ENCODE data around the gene XXYLT1.

The XXYLT1 gene

DNA sequence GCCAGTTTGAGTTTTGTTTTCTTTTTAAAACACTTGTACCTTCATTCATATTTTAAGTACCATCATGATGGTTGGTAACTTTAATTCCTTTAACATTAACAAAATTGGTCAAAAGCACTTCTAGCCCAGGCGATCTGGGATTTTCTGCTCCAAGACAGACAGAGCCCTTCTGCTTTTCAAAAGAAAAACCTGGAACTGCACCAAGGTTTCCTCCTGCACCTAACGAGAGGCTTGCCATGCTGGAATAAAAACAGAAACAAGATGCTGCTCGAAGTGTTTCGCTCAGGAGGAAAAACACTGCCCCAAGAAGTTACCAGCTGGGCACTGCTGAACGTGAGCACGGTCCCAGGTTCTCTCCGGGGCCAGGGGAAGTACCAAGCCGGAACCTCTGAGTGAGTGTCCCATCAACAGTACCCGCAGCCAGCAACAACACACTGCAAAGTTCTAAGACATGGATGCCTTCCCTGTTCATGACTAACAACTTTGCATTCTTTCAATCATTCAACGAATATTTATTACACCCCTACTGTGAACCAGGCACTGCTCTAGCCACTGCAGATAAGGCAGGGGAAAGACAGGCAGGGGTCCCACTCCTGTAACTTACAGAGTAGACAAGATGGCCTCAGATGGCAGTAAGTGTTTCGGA lies 98.8 kb downstream of the XXYLT1 start:
- Histone ChIP-seq H3K4me1 (ENCODE audit: control extremely low read depth in 1 of 4, control insufficient read depth in 4 of 4, insufficient read depth in 4 of 4, low read length in 3 of 4) (peaks cover 8 to 69% (median 51%) of the 10 kb centered on the region in 4 experiments), H3K4me3 (ENCODE audit: control insufficient read depth in 1 of 7, extremely low read depth in 1 of 7, insufficient read depth in 4 of 7, low read depth in 2 of 7, low read length in 6 of 7) (peak overlapping the region in 3 of 7 experiments; percentile 16 to 54 (median 27)), H3K36me3 (ENCODE audit: control insufficient read depth in 4 of 4, insufficient read depth in 4 of 4, low read length in 3 of 4) (peaks cover 0 to 11% (median 0%) of the 10 kb centered on the region in 4 experiments), H3K27ac (ENCODE audit: insufficient read depth in 1 of 2, low read depth in 1 of 2, low read length in 2 of 2, poor library complexity in 1 of 2, severe bottlenecking in 2 of 2) (peak overlapping the region; percentile 17 to 39), H3K27me3 (replicated peaks in 2 of 5; ENCODE audit: control insufficient read depth in 4 of 5, insufficient read depth in 5 of 5, low read length in 4 of 5) (no peaks in the 10 kb centered on the region), H3K9me3 (ENCODE audit: control extremely low read depth in 1 of 5, control insufficient read depth in 4 of 5, insufficient read depth in 2 of 5, low read depth in 1 of 5, low read length in 4 of 5) (no peaks in the 10 kb centered on the region)
- DNase-seq = peak in 1 of 3 donors; percentile 70
- 14% methylated on average over 10 of the region's 11 CpGs for WGBS (ENCODE audit: insufficient coverage)
- ChIA-PET CTCF (interaction anchor here (1.0 to 2.1 kb wide), 6 partner anchors 8 to 80 kb away, joined by 3 to 8 read pairs (median 4); no protein-coding TSS in a partner anchor), POLR2A (interaction anchor here (1.0 to 1.8 kb wide), 2 partner anchors 10 to 22 kb away, joined by 4 to 5 read pairs; no protein-coding TSS in a partner anchor)

- ChIA-PET POLR2A (interaction anchor here (1.0 to 1.8 kb wide), 2 partner anchors 9 to 21 kb away, joined by 4 to 5 read pairs; no protein-coding TSS in a partner anchor), CTCF (interaction anchor here (0.7 kb wide), 1 partner anchor 26 kb away, joined by 3 read pairs; no protein-coding TSS in a partner anchor)
- Histone ChIP-seq H3K4me3 (ENCODE audit: control insufficient read depth in 1 of 7, extremely low read depth in 1 of 7, insufficient read depth in 4 of 7, low read depth in 2 of 7, low read length in 6 of 7) (peak overlapping the region in 1 of 7 experiments; percentile 54), H3K27me3 (replicated peaks in 2 of 5; ENCODE audit: control insufficient read depth in 4 of 5, insufficient read depth in 5 of 5, low read length in 4 of 5) (no peaks in the 10 kb centered on the region), H3K4me1 (ENCODE audit: control extremely low read depth in 1 of 4, control insufficient read depth in 4 of 4, insufficient read depth in 4 of 4, low read length in 3 of 4) (peaks cover 8 to 68% (median 48%) of the 10 kb centered on the region in 4 experiments), H3K9me3 (ENCODE audit: control extremely low read depth in 1 of 5, control insufficient read depth in 4 of 5, insufficient read depth in 2 of 5, low read depth in 1 of 5, low read length in 4 of 5) (no peaks in the 10 kb centered on the region), H3K36me3 (ENCODE audit: control insufficient read depth in 4 of 4, insufficient read depth in 4 of 4, low read length in 3 of 4) (peaks cover 0 to 11% (median 0%) of the 10 kb centered on the region in 4 experiments), H3K27ac (ENCODE audit: insufficient read depth in 1 of 2, low read depth in 1 of 2, low read length in 2 of 2, poor library complexity in 1 of 2, severe bottlenecking in 2 of 2) (peak overlapping the region in 1 of 2 experiments; percentile 39)
- 97% methylated on average over 9 of the region's 15 CpGs for WGBS (ENCODE audit: insufficient coverage)
- no peak for DNase-seq
Measured at GRCh38 chr3:195171093-195171873, 99.7 kb downstream of the XXYLT1 start.

GRCh38 chr3:195170496-195170895 lies 100.5 kb downstream of the XXYLT1 start:
- no peak for DNase-seq
- CTCF ChIA-PET = interaction anchor here (0.7 to 0.9 kb wide), 2 partner anchors 12 to 25 kb away, joined by 3 to 4 read pairs; no protein-coding TSS in a partner anchor
- Histone ChIP-seq H3K9me3 (ENCODE audit: control extremely low read depth in 1 of 5, control insufficient read depth in 4 of 5, insufficient read depth in 2 of 5, low read depth in 1 of 5, low read length in 4 of 5) (no peaks in the 10 kb centered on the region), H3K27ac (ENCODE audit: insufficient read depth in 1 of 2, low read depth in 1 of 2, low read length in 2 of 2, poor library complexity in 1 of 2, severe bottlenecking in 2 of 2) (no peak overlapping the region), H3K4me1 (ENCODE audit: control extremely low read depth in 1 of 4, control insufficient read depth in 4 of 4, insufficient read depth in 4 of 4, low read length in 3 of 4) (peaks cover 11 to 69% (median 51%) of the 10 kb centered on the region in 4 experiments), H3K36me3 (ENCODE audit: control insufficient read depth in 4 of 4, insufficient read depth in 4 of 4, low read length in 3 of 4) (peaks cover 0 to 8% (median 0%) of the 10 kb centered on the region in 4 experiments), H3K27me3 (replicated peaks in 2 of 5; ENCODE audit: control insufficient read depth in 4 of 5, insufficient read depth in 5 of 5, low read length in 4 of 5) (no peaks in the 10 kb centered on the region), H3K4me3 (ENCODE audit: control insufficient read depth in 1 of 7, extremely low read depth in 1 of 7, insufficient read depth in 4 of 7, low read depth in 2 of 7, low read length in 6 of 7) (no peak overlapping the region)
- POLR2A ChIA-PET = no interaction called here
- WGBS (ENCODE audit: insufficient coverage) = 98% methylated on average over 5 of the region's 5 CpGs

DNA sequence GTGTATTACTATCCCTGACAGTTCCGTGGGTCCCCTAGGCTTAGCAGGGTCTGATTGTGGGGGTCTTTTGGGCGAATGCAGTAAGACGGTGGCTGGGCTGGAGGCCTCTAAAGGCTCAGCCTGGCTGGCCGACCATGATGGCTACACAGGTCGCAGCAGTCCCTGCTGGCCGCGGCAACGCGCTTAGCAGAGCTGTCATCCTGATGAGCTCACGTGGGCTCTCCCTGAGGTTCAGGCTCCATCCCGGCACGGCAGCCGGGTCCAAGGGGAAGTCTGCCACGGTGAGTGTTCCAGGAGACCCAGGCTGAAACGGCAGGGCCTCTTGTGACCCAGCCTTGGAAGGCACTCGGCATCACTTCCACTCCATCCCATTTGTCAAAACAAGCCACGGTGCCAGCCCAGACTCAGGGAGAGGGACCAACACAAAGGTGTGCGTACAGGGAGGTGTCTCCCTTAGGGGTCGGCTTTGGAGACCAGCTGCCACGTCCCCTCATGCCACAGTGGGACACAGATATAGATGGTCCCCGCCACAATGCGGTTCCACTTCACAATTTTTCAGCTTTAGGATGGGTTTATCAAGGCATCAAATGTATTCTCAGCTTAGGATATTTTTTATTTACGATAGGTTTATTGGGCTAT lies 101.8 kb downstream of the XXYLT1 start:
- Histone ChIP-seq H3K4me1 (ENCODE audit: control extremely low read depth in 1 of 4, control insufficient read depth in 4 of 4, insufficient read depth in 4 of 4, low read length in 3 of 4) (peaks cover 20 to 71% (median 54%) of the 10 kb centered on the region in 4 experiments), H3K4me3 (ENCODE audit: control insufficient read depth in 1 of 7, extremely low read depth in 1 of 7, insufficient read depth in 4 of 7, low read depth in 2 of 7, low read length in 6 of 7) (no peak overlapping the region), H3K27me3 (replicated peaks in 2 of 5; ENCODE audit: control insufficient read depth in 4 of 5, insufficient read depth in 5 of 5, low read length in 4 of 5) (no peaks in the 10 kb centered on the region), H3K9me3 (ENCODE audit: control extremely low read depth in 1 of 5, control insufficient read depth in 4 of 5, insufficient read depth in 2 of 5, low read depth in 1 of 5, low read length in 4 of 5) (no peaks in the 10 kb centered on the region), H3K36me3 (ENCODE audit: control insufficient read depth in 4 of 4, insufficient read depth in 4 of 4, low read length in 3 of 4) (no peaks in the 10 kb centered on the region), H3K27ac (ENCODE audit: insufficient read depth in 1 of 2, low read depth in 1 of 2, low read length in 2 of 2, poor library complexity in 1 of 2, severe bottlenecking in 2 of 2) (peak overlapping the region in 1 of 2 experiments; percentile 11)
- WGBS (ENCODE audit: insufficient coverage) = 96% methylated on average over 21 of the region's 23 CpGs
- CTCF ChIA-PET = interaction anchor here (0.9 to 1.7 kb wide), 4 partner anchors 10 to 85 kb away, joined by 3 to 4 read pairs (median 4); no protein-coding TSS in a partner anchor
- POLR2A ChIA-PET = no interaction called here
- DNase-seq = no peak

GRCh38 chr3:195168009-195168762 lies 102.8 kb downstream of the XXYLT1 start:
- ChIA-PET CTCF (interaction anchor here (0.8 to 2.4 kb wide), 7 partner anchors 9 to 86 kb away, joined by 3 to 8 read pairs (median 4); no protein-coding TSS in a partner anchor), POLR2A (no interaction called here)
- Histone ChIP-seq H3K9me3 (ENCODE audit: control extremely low read depth in 1 of 5, control insufficient read depth in 4 of 5, insufficient read depth in 2 of 5, low read depth in 1 of 5, low read length in 4 of 5) (no peaks in the 10 kb centered on the region), H3K27ac (ENCODE audit: insufficient read depth in 1 of 2, low read depth in 1 of 2, low read length in 2 of 2, poor library complexity in 1 of 2, severe bottlenecking in 2 of 2) (no peak overlapping the region), H3K36me3 (ENCODE audit: control insufficient read depth in 4 of 4, insufficient read depth in 4 of 4, low read length in 3 of 4) (no peaks in the 10 kb centered on the region), H3K27me3 (replicated peaks in 2 of 5; ENCODE audit: control insufficient read depth in 4 of 5, insufficient read depth in 5 of 5, low read length in 4 of 5) (no peaks in the 10 kb centered on the region), H3K4me3 (ENCODE audit: control insufficient read depth in 1 of 7, extremely low read depth in 1 of 7, insufficient read depth in 4 of 7, low read depth in 2 of 7, low read length in 6 of 7) (no peak overlapping the region), H3K4me1 (ENCODE audit: control extremely low read depth in 1 of 4, control insufficient read depth in 4 of 4, insufficient read depth in 4 of 4, low read length in 3 of 4) (peaks cover 24 to 70% (median 55%) of the 10 kb centered on the region in 4 experiments)
- 90% methylated on average over 2 of the region's 6 CpGs for WGBS (ENCODE audit: insufficient coverage)
- DNase-seq = no peak

DNA sequence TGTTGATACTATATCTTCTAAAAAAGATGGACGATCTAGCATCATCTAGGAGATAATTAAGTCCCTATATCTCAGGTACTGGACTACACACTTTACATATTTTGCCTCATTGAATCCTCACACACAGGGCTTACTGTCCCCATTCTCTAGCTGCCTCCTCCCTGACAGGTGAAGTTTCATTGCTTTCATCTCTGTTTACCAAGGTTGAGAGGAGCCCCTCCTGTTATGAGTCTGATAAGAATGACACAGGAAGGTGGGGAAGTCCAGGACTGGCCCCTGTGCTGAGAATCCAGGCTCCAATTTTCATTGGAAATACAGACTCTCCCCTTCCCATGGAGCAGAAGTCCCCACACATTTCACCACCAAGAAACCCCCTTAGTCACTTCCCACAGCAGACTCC lies 105.2 kb downstream of the XXYLT1 start:
- H3K27ac ChIP-seq (ENCODE audit: insufficient read depth in 1 of 2, low read depth in 1 of 2, low read length in 2 of 2, poor library complexity in 1 of 2, severe bottlenecking in 2 of 2) = peak overlapping the region in 1 of 2 experiments; percentile 85
- H3K4me3 ChIP-seq (ENCODE audit: control insufficient read depth in 1 of 7, extremely low read depth in 1 of 7, insufficient read depth in 4 of 7, low read depth in 2 of 7, low read length in 6 of 7) = no peak overlapping the region
- H3K9me3 ChIP-seq (ENCODE audit: control extremely low read depth in 1 of 5, control insufficient read depth in 4 of 5, insufficient read depth in 2 of 5, low read depth in 1 of 5, low read length in 4 of 5) = no peaks in the 10 kb centered on the region
- H3K36me3 ChIP-seq (ENCODE audit: control insufficient read depth in 4 of 4, insufficient read depth in 4 of 4, low read length in 3 of 4) = no peaks in the 10 kb centered on the region
- H3K4me1 ChIP-seq (ENCODE audit: control extremely low read depth in 1 of 4, control insufficient read depth in 4 of 4, insufficient read depth in 4 of 4, low read length in 3 of 4) = peaks cover 26 to 70% (median 56%) of the 10 kb centered on the region in 4 experiments
- peak in 1 of 3 donors; percentile 39 for DNase-seq
- ChIA-PET CTCF (interaction anchor here (2.4 kb wide), 1 partner anchor 13 kb away, joined by 8 read pairs; no protein-coding TSS in a partner anchor), POLR2A (interaction anchor here (0.5 to 0.7 kb wide), 2 partner anchors 12 to 475 kb away, joined by 3 read pairs; no protein-coding TSS in a partner anchor)
- WGBS (ENCODE audit: insufficient coverage) = no CpG with 5 or more reads among the region's 1 CpG
- no peaks in the 10 kb centered on the region for H3K27me3 ChIP-seq (replicated peaks in 2 of 5; ENCODE audit: control insufficient read depth in 4 of 5, insufficient read depth in 5 of 5, low read length in 4 of 5)
